ENCODE measurements around the gene C10orf53.

C10orf53 gene

DNA sequence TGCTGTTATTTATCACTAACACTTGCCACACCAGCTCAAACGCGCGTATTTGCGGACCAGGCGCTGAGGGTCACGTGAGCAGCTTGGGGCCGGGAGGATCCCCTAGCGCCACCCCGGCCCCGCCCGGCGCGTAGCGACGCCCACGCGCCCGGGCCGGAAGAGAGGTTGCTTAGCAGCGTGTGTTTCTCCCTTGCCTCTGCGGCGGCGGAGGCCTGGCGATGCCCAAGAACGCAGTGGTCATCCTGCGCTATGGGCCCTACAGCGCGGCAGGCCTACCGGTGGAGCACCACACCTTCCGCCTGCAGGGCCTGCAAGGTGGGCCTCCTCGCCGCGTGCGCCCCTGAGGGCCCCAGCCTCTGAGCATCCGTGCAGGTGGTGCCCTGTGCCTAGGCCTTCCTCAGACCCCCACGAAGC lies at the start of gene C10orf53:
Gene C10orf53, plus strand, starts transcription at position 172 of the 414 bp plus-strand sequence. Its CDS starts 47 bp downstream, at position 219.
- DNase-seq, result peak in 1 of 2 donors; percentile 13

DNA sequence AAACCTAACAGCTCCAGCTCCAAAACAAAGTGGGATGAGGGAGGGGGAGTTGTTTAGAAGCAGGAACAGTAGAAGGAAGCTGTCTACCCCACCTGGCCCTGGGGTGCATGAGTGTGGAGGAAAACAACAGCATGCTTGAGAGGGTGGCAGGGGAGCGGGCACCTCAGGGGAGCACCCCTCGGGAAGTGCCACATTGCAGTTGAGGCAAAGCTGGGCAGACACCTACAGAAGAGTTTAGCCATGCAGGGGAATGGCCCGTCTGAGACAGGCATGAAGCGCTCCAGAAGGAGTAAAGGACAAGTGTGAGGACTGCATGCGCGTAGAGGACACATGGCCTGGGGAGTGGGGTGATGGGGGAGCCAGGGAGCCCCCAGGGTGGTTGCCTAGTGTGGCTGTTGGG lies 47.5 kb upstream of the C10orf53 start:
- DNase-seq, result no peak

DNA sequence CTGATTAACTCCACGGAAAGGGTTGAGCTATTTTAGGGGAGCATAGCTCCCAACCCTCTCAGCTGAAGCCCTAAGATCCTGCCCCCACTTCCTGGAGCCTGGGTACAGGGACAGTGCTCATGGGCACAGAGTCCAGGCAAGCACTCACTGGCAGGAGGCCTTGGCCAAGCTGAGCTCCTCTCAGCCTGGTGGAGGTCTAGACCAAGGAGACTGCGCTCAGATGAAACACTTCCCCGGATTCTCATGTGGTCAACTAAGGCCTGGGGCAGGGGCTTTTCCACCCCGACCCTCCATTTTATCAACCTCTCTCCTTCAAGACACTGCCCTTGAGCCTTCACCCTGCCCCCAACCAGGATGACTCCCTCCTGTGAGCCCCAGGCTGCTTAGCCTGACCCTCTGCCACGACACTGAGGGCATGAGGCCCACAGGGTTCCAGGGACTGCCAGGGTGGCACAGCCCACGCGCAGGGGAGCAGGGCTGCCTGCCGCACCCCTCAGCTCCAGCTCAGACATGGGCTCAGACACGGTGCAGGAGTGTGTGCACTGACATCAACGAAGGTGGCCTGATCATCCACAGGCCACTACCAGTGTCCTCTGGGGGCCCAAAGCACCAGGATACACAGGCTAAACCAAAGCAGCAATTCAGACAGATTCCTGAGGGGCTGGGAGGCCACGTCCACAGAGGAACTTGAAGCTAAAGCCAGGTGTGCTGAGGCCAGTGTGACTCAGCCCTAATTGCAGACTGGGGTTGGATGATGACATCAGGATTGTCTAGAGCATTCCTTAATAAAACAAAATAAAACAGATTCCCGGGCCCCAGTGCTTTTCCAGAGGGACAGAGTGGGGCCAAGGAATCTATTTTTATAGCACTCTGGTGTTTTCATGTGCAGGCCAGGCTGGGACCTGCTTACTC lies 46.8 kb upstream of the C10orf53 start:
- no peak for DNase-seq

- DNase-seq, result no peak
Observed at GRCh38 chr10:49633327-49634068, 46.0 kb upstream of the C10orf53 start.

DNA sequence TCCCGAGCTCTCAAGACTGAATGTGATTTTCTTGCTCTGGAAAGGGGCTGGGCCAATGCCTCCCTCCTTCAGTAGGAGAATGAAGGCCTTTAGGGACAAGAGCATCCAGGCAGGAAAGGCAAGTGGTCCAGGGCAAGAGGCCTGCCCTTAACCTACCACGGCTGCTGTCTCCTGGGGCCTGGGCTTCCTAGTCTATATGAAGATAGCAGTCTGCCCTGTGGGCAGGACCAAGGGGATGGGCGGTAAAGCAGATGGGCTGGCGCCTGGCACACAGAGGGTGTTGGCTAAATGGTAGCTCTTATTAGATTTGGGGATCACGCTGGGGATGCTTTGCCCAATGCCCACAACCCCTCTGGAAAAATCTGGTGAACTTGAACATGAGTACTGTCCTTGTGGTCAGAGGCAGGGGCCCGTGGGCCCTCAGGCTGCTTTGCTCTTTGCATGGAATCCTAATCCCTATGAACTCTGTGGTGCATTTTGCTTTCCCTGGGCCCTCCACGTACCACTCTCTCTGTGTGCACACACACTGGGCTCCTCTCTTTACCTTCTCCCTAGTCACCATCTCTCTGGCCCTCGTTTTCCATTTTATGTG lies 45.3 kb upstream of the C10orf53 start:
- DNase-seq, result no peak

DNA sequence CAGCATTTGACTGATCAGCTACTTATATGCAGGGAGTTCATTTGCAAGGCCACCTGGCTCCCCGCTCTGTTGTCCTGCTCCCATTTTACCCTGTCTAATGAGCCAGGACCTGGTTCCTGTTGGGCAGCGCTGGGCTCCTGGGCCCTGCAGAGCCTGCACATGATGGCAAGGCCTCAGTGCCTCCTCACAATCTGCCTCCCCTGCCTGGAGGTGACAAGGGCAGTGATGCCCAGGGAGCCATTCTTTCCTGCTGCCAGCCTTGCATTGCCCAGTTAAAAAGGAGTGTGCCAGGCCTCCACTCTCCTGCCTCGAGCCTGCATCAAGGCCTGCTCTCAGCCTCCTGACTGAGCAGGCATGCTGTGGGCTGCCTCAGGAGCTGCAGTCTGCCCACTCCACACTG lies 37.1 kb upstream of the C10orf53 start:
- no peak for DNase-seq

- DNase-seq, result no peak
Observed at GRCh38 chr10:49643241-49644034, 36.0 kb upstream of the C10orf53 start.

GRCh38 chr10:49644035-49644646 lies 35.3 kb upstream of the C10orf53 start:
- DNase-seq, result no peak

DNA sequence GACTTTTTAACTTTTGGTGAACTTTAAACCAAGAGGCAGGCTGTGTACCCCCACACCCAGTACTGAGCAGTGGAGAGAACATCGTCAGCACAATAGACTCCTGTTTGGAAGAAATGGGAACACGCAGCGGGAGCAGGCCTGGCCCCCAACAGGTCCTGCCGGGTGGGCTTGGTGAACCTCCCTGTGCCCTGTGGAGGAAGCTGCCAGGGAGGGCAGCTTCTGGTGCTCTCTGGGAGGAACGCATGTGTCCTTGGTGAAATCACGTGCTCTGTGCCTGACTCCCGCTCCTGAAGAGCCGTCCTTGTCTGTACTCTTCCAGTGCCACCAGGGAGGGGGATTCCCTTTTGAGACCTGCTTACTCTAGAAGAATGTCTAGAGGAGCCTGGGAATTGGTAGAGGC lies 34.0 kb upstream of the C10orf53 start:
- DNase-seq, result no peak

DNA sequence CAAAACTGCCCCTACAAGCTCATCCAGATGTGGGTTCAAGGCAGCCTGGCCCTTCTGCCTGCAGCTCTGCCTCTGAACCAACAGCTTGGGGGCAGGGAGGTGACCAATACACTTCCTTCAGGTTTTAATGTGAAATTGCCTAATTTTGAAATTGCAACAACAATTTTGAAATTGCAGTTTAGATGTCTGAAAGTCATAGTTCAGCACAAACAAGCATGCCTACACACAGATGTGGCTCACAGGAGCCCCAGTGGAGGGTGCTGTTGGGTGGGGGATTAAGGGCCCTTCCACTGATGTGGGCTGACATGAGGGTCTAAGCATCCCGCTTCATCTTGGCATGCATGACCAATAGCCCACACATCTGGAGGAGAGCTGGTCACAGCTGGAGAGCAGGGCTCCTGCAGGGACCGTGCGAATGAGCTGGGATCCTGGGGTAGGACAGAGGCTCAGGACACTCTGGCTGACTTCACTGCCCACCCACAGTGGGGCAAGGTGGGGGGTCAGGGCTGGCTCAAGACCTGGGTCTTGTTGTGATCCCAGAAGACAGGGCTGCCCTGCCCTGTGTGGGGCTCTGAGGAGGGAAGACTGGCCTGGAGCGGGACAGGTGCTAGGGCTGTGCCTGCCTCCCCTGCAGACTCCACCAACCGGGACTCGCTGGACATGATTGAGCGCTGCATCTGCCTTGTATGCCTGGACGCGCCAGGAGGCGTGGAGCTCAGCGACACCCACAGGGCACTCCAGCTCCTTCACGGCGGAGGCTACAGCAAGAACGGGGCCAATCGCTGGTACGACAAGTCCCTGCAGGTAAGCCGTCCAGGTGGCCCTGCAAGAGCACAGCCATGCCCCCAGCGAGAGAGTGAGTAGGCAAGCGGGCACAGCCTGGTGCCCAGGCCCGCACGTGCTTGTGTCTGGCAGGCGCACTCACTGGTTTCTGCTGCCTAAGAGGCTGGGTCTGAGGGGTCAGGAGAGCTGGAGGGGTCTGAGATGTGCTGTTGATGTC lies 33.3 kb upstream of the C10orf53 start:
- DNase-seq, result no peak

DNA sequence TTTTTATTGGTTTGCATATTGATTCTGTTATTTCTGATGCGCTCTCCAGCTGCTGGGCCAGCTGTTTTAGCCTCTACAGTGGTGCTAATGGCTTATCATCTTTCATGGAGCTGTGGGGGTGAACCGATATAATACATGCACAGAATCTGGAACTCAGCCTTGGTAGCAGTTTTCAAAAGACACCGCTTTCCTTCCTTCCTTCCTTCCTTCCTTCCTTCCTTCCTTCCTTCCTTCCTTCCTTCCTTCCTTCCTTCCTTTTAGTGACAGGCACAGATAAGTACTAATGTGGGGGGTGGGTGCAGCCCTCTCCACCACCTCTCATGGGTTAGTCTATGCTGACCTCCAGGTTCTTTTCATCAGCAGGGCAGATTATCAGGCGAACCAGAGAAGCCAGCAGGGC lies 31.9 kb upstream of the C10orf53 start:
- no peak for DNase-seq

- DNase-seq, result no peak
Observed at GRCh38 chr10:49647985-49648795, 31.3 kb upstream of the C10orf53 start.

- no peak for DNase-seq
Observed at GRCh38 chr10:49649294-49649693, 30.2 kb upstream of the C10orf53 start.

- no peak for DNase-seq
Observed at GRCh38 chr10:49649936-49650723, 29.3 kb upstream of the C10orf53 start.

DNA sequence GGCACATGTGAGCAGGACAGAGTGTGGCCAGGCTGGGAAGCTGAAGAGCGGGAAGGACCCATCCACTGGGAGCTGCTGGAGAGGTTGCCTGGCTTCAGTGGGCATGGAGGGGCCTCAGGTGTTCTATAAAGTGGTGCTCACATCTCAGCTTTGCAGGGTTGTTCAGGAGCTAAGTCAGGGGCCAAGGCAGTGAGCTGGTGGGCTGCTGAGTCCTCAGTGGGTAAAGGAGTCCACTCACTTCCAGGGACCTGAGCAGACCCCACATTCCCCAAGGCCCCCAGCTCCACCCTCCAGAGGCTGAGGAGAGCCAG lies 28.8 kb upstream of the C10orf53 start:
- DNase-seq, result no peak

GRCh38 chr10:49651039-49651835 lies 28.2 kb upstream of the C10orf53 start:
- DNase-seq, result no peak

- no peak for DNase-seq
Observed at GRCh38 chr10:49651917-49652316, 27.5 kb upstream of the C10orf53 start.
